ENCODE results near the gene LRRC7. TPM values are rescaled to one million over a fixed set of nuclear protein-coding genes. Genes with fewer than 3 reads are reported as not detected.
A peak's percentile ranks its signal among the peaks of the same experiment; 100 is the strongest.

Gene LRRC7
- total RNA-seq, 1 experiment from 2014 or later, result not detected

DNA sequence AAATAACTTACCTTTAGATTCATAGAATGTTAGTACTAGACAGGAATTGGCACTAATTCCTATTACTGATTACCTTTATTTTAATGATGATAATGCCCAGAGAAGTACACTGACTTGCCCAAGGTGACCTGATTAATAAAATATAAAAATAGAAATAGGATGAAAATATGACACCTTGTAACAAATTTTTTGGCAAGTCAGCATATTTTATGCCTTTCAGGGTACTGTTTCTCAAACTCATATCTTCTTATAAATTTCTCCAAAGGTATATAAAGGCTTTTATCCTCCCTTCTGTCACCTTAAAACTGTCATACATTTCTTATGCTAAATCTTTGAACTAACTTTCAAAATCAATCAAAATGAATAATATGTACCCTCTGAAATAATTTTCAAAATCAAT is 466.2 kb downstream of the LRRC7 start:
- DNase-seq (ENCODE audit: low read depth, low spot score) (no peak), ATAC-seq (no peak)
- Histone ChIP-seq H3K9me3 (ENCODE audit: control insufficient read depth, insufficient read depth, low read depth, low read length) (no peaks in the 10 kb centered on the region), H3K27ac (ENCODE audit: low read length) (no peak overlapping the region), H3K36me3 (ENCODE audit: control insufficient read depth, insufficient read depth, low read length) (no peaks in the 10 kb centered on the region), H3K27me3 (ENCODE audit: control insufficient read depth, insufficient read depth, low read length) (no peaks in the 10 kb centered on the region), H3K4me1 (ENCODE audit: control insufficient read depth, insufficient read depth, low read length) (no peaks in the 10 kb centered on the region), H3K4me3 (ENCODE audit: low read depth in 2 of 2, low read length in 2 of 2) (no peak overlapping the region)
- in situ Hi-C loops (cut with HindIII; ENCODE audit: low pct_unique_long_range_greater_than_20kb, low sequenced_read_pairs), result no loop called here
- intact Hi-C loops (cut with micrococcal nuclease; ENCODE audit: unreplicated experiment), result no loop called here
- POLR2A ChIA-PET, result no interaction called here
- no TSS peak for BruUV-seq (replicated peaks)
- CTCF ChIA-PET, result no interaction called here
- no peak for TF ChIP-seq SIN3A (IDR thresholded peaks at IDR 0.05; ENCODE audit: borderline replicate concordance, insufficient read depth, low read depth, low read length)
- TF ChIP-seq TCF7L2 (IDR thresholded peaks at IDR 0.05; ENCODE audit: low read depth, low read length), result no peak
- TF ChIP-seq POLR2AphosphoS5 (IDR thresholded peaks at IDR 0.05; ENCODE audit: low read depth, low read length), result no peak
- TF ChIP-seq, protein P1, sequence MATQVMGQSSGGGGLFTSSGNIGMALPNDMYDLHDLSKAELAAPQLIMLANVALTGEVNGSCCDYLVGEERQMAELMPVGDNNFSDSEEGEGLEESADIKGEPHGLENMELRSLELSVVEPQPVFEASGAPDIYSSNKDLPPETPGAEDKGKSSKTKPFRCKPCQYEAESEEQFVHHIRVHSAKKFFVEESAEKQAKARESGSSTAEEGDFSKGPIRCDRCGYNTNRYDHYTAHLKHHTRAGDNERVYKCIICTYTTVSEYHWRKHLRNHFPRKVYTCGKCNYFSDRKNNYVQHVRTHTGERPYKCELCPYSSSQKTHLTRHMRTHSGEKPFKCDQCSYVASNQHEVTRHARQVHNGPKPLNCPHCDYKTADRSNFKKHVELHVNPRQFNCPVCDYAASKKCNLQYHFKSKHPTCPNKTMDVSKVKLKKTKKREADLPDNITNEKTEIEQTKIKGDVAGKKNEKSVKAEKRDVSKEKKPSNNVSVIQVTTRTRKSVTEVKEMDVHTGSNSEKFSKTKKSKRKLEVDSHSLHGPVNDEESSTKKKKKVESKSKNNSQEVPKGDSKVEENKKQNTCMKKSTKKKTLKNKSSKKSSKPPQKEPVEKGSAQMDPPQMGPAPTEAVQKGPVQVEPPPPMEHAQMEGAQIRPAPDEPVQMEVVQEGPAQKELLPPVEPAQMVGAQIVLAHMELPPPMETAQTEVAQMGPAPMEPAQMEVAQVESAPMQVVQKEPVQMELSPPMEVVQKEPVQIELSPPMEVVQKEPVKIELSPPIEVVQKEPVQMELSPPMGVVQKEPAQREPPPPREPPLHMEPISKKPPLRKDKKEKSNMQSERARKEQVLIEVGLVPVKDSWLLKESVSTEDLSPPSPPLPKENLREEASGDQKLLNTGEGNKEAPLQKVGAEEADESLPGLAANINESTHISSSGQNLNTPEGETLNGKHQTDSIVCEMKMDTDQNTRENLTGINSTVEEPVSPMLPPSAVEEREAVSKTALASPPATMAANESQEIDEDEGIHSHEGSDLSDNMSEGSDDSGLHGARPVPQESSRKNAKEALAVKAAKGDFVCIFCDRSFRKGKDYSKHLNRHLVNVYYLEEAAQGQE (IDR thresholded peaks at IDR 0.05; ENCODE audit: insufficient read depth in 1 of 2, low read depth in 2 of 2, low read length in 1 of 2), result no peak
- TF ChIP-seq, protein P2, sequence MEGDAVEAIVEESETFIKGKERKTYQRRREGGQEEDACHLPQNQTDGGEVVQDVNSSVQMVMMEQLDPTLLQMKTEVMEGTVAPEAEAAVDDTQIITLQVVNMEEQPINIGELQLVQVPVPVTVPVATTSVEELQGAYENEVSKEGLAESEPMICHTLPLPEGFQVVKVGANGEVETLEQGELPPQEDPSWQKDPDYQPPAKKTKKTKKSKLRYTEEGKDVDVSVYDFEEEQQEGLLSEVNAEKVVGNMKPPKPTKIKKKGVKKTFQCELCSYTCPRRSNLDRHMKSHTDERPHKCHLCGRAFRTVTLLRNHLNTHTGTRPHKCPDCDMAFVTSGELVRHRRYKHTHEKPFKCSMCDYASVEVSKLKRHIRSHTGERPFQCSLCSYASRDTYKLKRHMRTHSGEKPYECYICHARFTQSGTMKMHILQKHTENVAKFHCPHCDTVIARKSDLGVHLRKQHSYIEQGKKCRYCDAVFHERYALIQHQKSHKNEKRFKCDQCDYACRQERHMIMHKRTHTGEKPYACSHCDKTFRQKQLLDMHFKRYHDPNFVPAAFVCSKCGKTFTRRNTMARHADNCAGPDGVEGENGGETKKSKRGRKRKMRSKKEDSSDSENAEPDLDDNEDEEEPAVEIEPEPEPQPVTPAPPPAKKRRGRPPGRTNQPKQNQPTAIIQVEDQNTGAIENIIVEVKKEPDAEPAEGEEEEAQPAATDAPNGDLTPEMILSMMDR (IDR thresholded peaks at IDR 0.05), result no peak

DNA sequence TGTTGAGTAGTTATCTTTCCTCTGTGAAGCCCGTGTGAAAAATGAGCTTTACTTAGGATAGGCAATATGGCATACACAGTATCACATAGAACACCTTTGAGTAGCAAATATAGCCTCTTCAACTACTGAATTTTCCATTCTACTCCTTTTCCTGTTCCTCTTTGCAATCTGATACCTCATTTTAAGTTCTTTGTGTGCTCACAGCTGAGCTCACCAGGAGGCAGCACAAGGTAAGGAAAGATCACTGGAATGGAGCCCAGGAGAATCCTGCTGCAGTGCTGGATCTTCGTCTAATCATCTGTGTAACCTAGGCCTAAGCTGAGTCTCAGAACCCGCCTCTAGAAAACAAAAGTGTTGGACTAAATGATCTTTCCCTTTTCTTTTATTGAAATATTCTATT is 466.7 kb downstream of the LRRC7 start:
- in situ Hi-C loops (cut with HindIII; ENCODE audit: low pct_unique_long_range_greater_than_20kb, low sequenced_read_pairs), result no loop called here
- Histone ChIP-seq H3K27ac (ENCODE audit: low read length) (no peak overlapping the region), H3K4me1 (ENCODE audit: control insufficient read depth, insufficient read depth, low read length) (no peaks in the 10 kb centered on the region), H3K27me3 (ENCODE audit: control insufficient read depth, insufficient read depth, low read length) (no peaks in the 10 kb centered on the region), H3K36me3 (ENCODE audit: control insufficient read depth, insufficient read depth, low read length) (no peaks in the 10 kb centered on the region), H3K9me3 (ENCODE audit: control insufficient read depth, insufficient read depth, low read depth, low read length) (no peaks in the 10 kb centered on the region), H3K4me3 (ENCODE audit: low read depth in 2 of 2, low read length in 2 of 2) (no peak overlapping the region)
- no TSS peak for BruUV-seq (replicated peaks)
- CTCF ChIA-PET, result no interaction called here
- ATAC-seq (no peak), DNase-seq (ENCODE audit: low read depth, low spot score) (no peak)
- intact Hi-C loops (cut with micrococcal nuclease; ENCODE audit: unreplicated experiment), result no loop called here
- TF ChIP-seq POLR2AphosphoS5 (IDR thresholded peaks at IDR 0.05; ENCODE audit: low read depth, low read length) (no peak), SIN3A (IDR thresholded peaks at IDR 0.05; ENCODE audit: borderline replicate concordance, insufficient read depth, low read depth, low read length) (no peak), TCF7L2 (IDR thresholded peaks at IDR 0.05; ENCODE audit: low read depth, low read length) (no peak)
- TF ChIP-seq, protein P1 (IDR thresholded peaks at IDR 0.05; ENCODE audit: insufficient read depth in 1 of 2, low read depth in 2 of 2, low read length in 1 of 2), result no peak
- TF ChIP-seq, protein P2 (IDR thresholded peaks at IDR 0.05), result peak; percentile 17; the same call in 1 of the 2 replicates
- POLR2A ChIA-PET, result no interaction called here

Data from Panc1 (cell line).